Thyroid gland (tissue), 4 donors: ENCODE results near the gene RBM15B. TPM values are rescaled to one million over a fixed set of nuclear protein-coding genes. Genes with fewer than 3 reads are reported as not detected.
A peak's percentile ranks its signal among the peaks of the same experiment; 100 is the strongest.

Experiments used
- DNase-seq, 2 donors: peaks; one replicate each; pipeline ENCODE4 v3.0.0-alpha.2; 2019
- H3K27ac ChIP-seq, 3 donors: fragments of 200-600 bp; sonication (generic); 1 replicate in 2 of 3; 2 replicates in 1 of 3; pipeline ENCODE4 v1.5.1; 2016 to 2019; ENCODE audit warnings: mild to moderate bottlenecking in 1 of 3, moderate library complexity in 1 of 3
- H3K27me3 ChIP-seq: fragments of 200-600 bp; sonication (generic); one replicate; pipeline ENCODE4 v1.5.1; 2019
- H3K36me3 ChIP-seq, 2 donors: fragments of 200-600 bp; sonication (generic); one replicate each; pipeline ENCODE4 v1.5.1; 2016 to 2019
- H3K4me1 ChIP-seq, 2 donors: fragments of 200-600 bp; sonication (generic); one replicate each; pipeline ENCODE4 v1.5.1; 2017 to 2019
- H3K4me3 ChIP-seq, 3 donors: fragments of 200-600 bp; sonication (generic); replicated peaks in 1 of 3; 1 replicate in 2 of 3; 2 replicates in 1 of 3; pipeline ENCODE4 v1.5.1; 2016; ENCODE audit warnings: mild to moderate bottlenecking in 1 of 3
- H3K9me3 ChIP-seq: fragments of 200-600 bp; sonication (generic); one replicate; pipeline ENCODE4 v1.5.1; 2017
- CTCF ChIP-seq, 6 experiments: fragments of 200-600 bp in 3 of 6; fragments of 450-650 bp in 3 of 6; sonication (generic) in 3 of 6; IDR thresholded peaks; one replicate each; pipeline ENCODE4 v1.5.1; 2016 to 2019; ENCODE audit warnings: antibody characterized with exemption in 6 of 6, mild to moderate bottlenecking in 2 of 6, inconsistent platforms in 1 of 6, moderate library complexity in 1 of 6
- POLR2A ChIP-seq, 2 donors: fragments of 450-650 bp; IDR thresholded peaks; one replicate each; pipeline ENCODE4 v1.6.1; 2017; ENCODE audit warnings: antibody characterized with exemption in 2 of 2, mild to moderate bottlenecking in 2 of 2, moderate library complexity in 1 of 2
- WGBS, 2 donors: methylation state at CpG; one replicate each; pipeline ENCODE4 v1.1.5; 2017; 5-methylcytosine and 5-hydroxymethylcytosine counted together
- intact Hi-C: fragments of 100-400 bp; cut with DNase I; formaldehyde crosslinking; loops from one replicate; pipeline ENCODE4 v1.15.1; 2023
- total RNA-seq, 4 donors: library from RNA; depleted of rRNA; stranded (reverse); fragments of >200 nt; gene quantifications; one replicate each; pipeline ENCODE4 v1.2.3, GENCODE V29; 2016

The RBM15B gene
- total RNA-seq, 4 donors from 2014 or later = 29.4 to 50.0 (median 38.9) TPM

- H3K4me1 ChIP-seq = peaks cover 48 to 74% of the 10 kb centered on the region in 2 donors
- peak overlapping the region in 2 of 3 donors; percentile 90 for H3K27ac ChIP-seq
- peaks cover 30 to 37% of the 10 kb centered on the region in 2 donors for H3K36me3 ChIP-seq
- 42 to 49% methylated on average over 6 of the region's 6 CpGs for WGBS, 2 donors
- TF ChIP-seq POLR2A (IDR thresholded peaks at IDR 0.05) (peak in 1 of 2 donors; percentile 54), CTCF (IDR thresholded peaks at IDR 0.05) (peak in 3 of 6 experiments; percentile 26 to 44 (median 42))
- no peaks in the 10 kb centered on the region for H3K9me3 ChIP-seq
- intact Hi-C loops = loop anchor here (10.0 kb wide), 1 partner anchor 586 kb away; the partner anchor contains the start of genes ABHD14A and ABHD14B
- no peaks in the 10 kb centered on the region for H3K27me3 ChIP-seq
- H3K4me3 ChIP-seq = no peak overlapping the region
- peak; percentile 95 for DNase-seq
Measured at GRCh38 chr3:51388286-51389029, 2.6 kb upstream of the RBM15B start.

GRCh38 chr3:51389423-51390183 lies 1.5 kb upstream of the RBM15B start:
- Histone ChIP-seq H3K4me1 (peaks cover 48 to 76% of the 10 kb centered on the region in 2 donors), H3K27ac (peak overlapping the region in 2 of 3 donors; percentile 3 to 52), H3K9me3 (no peaks in the 10 kb centered on the region), H3K4me3 (no peak overlapping the region), H3K36me3 (peaks cover 37 to 47% of the 10 kb centered on the region in 2 donors), H3K27me3 (no peaks in the 10 kb centered on the region)
- WGBS, 2 donors = 47 to 61% methylated on average over 6 of the region's 6 CpGs
- TF ChIP-seq CTCF (IDR thresholded peaks at IDR 0.05) (peak in 5 of 6 experiments; percentile 36 to 57 (median 46)), POLR2A (IDR thresholded peaks at IDR 0.05) (no peak)
- intact Hi-C loops = loop anchor here (5.0 to 10.0 kb wide), 3 partner anchors 108 to 585 kb away; partner anchors contain the start of genes ABHD14A, ABHD14B and TEX264
- peak; percentile 37 to 40 for DNase-seq

- DNase-seq = no peak
- intact Hi-C loops = loop anchor here (5.0 kb wide), 2 partner anchors 107 to 282 kb away; partner anchors contain the start of gene TEX264
- Histone ChIP-seq H3K27ac (peak overlapping the region in 2 of 3 donors; percentile 48 to 51), H3K4me3 (peak overlapping the region in 1 of 3 donors; percentile 71), H3K9me3 (no peaks in the 10 kb centered on the region), H3K4me1 (peaks cover 48 to 79% of the 10 kb centered on the region in 2 donors), H3K27me3 (no peaks in the 10 kb centered on the region), H3K36me3 (peaks cover 37 to 54% of the 10 kb centered on the region in 2 donors)
- 72 to 73% methylated on average over 14 to 17 of the region's 29 CpGs for WGBS, 2 donors
- TF ChIP-seq CTCF (IDR thresholded peaks at IDR 0.05) = peak in 1 of 6 experiments; percentile 60
- TF ChIP-seq POLR2A (IDR thresholded peaks at IDR 0.05) = no peak
Measured at GRCh38 chr3:51390246-51391074, 625 bp upstream of the RBM15B start.

- no peak for TF ChIP-seq POLR2A (IDR thresholded peaks at IDR 0.05)
- no peak for TF ChIP-seq CTCF (IDR thresholded peaks at IDR 0.05)
- WGBS, 2 donors = 0% methylated on average over 4 to 19 of the region's 115 CpGs
Measured at GRCh38 chr3:51391566-51392354, 675 bp downstream of the RBM15B start.

More at GRCh38 chr3:51391566-51392354, 675 bp downstream of the RBM15B start:
- no peaks in the 10 kb centered on the region for H3K27me3 ChIP-seq
- peak overlapping the region in 2 of 3 donors; percentile 61 to 68 for H3K27ac ChIP-seq
- peaks cover 40 to 60% of the 10 kb centered on the region in 2 donors for H3K36me3 ChIP-seq
- H3K9me3 ChIP-seq = no peaks in the 10 kb centered on the region
- H3K4me3 ChIP-seq = peak overlapping the region; percentile 30 to 71 (median 51)
- peaks cover 44 to 75% of the 10 kb centered on the region in 2 donors for H3K4me1 ChIP-seq
- peak; percentile 23 to 27 for DNase-seq
- intact Hi-C loops = loop anchor here (5.0 kb wide), 2 partner anchors 106 to 281 kb away; partner anchors contain the start of gene TEX264
